ENCODE results near the gene ATG14. TPM values are rescaled to one million over a fixed set of nuclear protein-coding genes. Genes with fewer than 3 reads are reported as not detected.

The ATG14 gene
- polyA plus RNA-seq, 1 of the 3 experiments (the other 2 are of a cell fraction), result 4.3 TPM

- TF ChIP-seq, protein P1, sequence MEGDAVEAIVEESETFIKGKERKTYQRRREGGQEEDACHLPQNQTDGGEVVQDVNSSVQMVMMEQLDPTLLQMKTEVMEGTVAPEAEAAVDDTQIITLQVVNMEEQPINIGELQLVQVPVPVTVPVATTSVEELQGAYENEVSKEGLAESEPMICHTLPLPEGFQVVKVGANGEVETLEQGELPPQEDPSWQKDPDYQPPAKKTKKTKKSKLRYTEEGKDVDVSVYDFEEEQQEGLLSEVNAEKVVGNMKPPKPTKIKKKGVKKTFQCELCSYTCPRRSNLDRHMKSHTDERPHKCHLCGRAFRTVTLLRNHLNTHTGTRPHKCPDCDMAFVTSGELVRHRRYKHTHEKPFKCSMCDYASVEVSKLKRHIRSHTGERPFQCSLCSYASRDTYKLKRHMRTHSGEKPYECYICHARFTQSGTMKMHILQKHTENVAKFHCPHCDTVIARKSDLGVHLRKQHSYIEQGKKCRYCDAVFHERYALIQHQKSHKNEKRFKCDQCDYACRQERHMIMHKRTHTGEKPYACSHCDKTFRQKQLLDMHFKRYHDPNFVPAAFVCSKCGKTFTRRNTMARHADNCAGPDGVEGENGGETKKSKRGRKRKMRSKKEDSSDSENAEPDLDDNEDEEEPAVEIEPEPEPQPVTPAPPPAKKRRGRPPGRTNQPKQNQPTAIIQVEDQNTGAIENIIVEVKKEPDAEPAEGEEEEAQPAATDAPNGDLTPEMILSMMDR (IDR thresholded peaks at IDR 0.05), result no peak
- TF ChIP-seq NRF1 (IDR thresholded peaks at IDR 0.05; ENCODE audit: low read depth, low read length) (no peak), SMC3 (IDR thresholded peaks at IDR 0.05; ENCODE audit: low read depth, low read length) (no peak), YY1 (IDR thresholded peaks at IDR 0.05; ENCODE audit: low read depth) (no peak), FOXM1 (IDR thresholded peaks at IDR 0.05; ENCODE audit: low read depth) (no peak), FOSL2 (IDR thresholded peaks at IDR 0.05; ENCODE audit: borderline replicate concordance, low read depth) (no peak), EP300 (IDR thresholded peaks at IDR 0.05; ENCODE audit: borderline replicate concordance in 1 of 2, low read depth in 1 of 2, low read length in 1 of 2) (no peak), SIN3A (IDR thresholded peaks at IDR 0.05; ENCODE audit: borderline replicate concordance, low read depth, low read length) (no peak), ELF1 (IDR thresholded peaks at IDR 0.05) (no peak), JUND (IDR thresholded peaks at IDR 0.05) (no peak), TEAD4 (IDR thresholded peaks at IDR 0.05; ENCODE audit: borderline replicate concordance, insufficient read depth) (no peak), GABPA (IDR thresholded peaks at IDR 0.05; ENCODE audit: low read depth) (no peak), USF2 (IDR thresholded peaks at IDR 0.05; ENCODE audit: borderline replicate concordance, low read depth, low read length) (no peak), TAF1 (IDR thresholded peaks at IDR 0.05; ENCODE audit: borderline replicate concordance, low read depth, low read length) (no peak), TCF12 (IDR thresholded peaks at IDR 0.05) (no peak)
- TF ChIP-seq, protein P2, sequence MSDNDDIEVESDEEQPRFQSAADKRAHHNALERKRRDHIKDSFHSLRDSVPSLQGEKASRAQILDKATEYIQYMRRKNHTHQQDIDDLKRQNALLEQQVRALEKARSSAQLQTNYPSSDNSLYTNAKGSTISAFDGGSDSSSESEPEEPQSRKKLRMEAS (IDR thresholded peaks at IDR 0.05; ENCODE audit: low read depth), result no peak
- TF ChIP-seq, protein P3, sequence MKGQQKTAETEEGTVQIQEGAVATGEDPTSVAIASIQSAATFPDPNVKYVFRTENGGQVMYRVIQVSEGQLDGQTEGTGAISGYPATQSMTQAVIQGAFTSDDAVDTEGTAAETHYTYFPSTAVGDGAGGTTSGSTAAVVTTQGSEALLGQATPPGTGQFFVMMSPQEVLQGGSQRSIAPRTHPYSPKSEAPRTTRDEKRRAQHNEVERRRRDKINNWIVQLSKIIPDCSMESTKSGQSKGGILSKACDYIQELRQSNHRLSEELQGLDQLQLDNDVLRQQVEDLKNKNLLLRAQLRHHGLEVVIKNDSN (IDR thresholded peaks at IDR 0.05; ENCODE audit: borderline replicate concordance, low read depth), result no peak
- TF ChIP-seq, protein P4, sequence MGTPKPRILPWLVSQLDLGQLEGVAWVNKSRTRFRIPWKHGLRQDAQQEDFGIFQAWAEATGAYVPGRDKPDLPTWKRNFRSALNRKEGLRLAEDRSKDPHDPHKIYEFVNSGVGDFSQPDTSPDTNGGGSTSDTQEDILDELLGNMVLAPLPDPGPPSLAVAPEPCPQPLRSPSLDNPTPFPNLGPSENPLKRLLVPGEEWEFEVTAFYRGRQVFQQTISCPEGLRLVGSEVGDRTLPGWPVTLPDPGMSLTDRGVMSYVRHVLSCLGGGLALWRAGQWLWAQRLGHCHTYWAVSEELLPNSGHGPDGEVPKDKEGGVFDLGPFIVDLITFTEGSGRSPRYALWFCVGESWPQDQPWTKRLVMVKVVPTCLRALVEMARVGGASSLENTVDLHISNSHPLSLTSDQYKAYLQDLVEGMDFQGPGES (IDR thresholded peaks at IDR 0.05; ENCODE audit: low read depth, low read length), result no peak
- TF ChIP-seq, protein P5, sequence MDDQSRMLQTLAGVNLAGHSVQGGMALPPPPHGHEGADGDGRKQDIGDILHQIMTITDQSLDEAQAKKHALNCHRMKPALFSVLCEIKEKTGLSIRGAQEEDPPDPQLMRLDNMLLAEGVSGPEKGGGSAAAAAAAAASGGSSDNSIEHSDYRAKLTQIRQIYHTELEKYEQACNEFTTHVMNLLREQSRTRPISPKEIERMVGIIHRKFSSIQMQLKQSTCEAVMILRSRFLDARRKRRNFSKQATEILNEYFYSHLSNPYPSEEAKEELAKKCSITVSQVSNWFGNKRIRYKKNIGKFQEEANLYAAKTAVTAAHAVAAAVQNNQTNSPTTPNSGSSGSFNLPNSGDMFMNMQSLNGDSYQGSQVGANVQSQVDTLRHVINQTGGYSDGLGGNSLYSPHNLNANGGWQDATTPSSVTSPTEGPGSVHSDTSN (IDR thresholded peaks at IDR 0.05), result no peak
- H3K27ac ChIP-seq (ENCODE audit: low read depth in 2 of 2, low read length in 1 of 2), result no peak overlapping the region
- H3K36me3 ChIP-seq (replicated peaks in 1 of 2; ENCODE audit: control insufficient read depth in 1 of 2, insufficient read depth in 2 of 2, low read length in 1 of 2), result peaks cover 24% of the 10 kb centered on the region in 2 experiments
- H2AFZ ChIP-seq (ENCODE audit: low read depth), result no peak overlapping the region
- no peaks in the 10 kb centered on the region for H3F3A ChIP-seq (replicated peaks; ENCODE audit: insufficient read depth)
- ChIA-PET POLR2A (no interaction called here), CTCF (interaction anchor here (1.0 to 1.5 kb wide), 2 partner anchors 28 to 112 kb away, joined by 3 to 4 read pairs; no protein-coding TSS in a partner anchor)
- no peaks in the 10 kb centered on the region for H3K9me3 ChIP-seq
- H3K27me3 ChIP-seq (ENCODE audit: insufficient read depth), result no peaks in the 10 kb centered on the region
- H3K4me2 ChIP-seq, result no peak overlapping the region
- no peaks in the 10 kb centered on the region for H3K79me2 ChIP-seq (ENCODE audit: insufficient read depth)
- no peak overlapping the region for H3K9ac ChIP-seq
- H3K4me3 ChIP-seq (ENCODE audit: low read depth in 2 of 2, low read length in 1 of 2), result no peak overlapping the region
- H4K20me1 ChIP-seq (ENCODE audit: insufficient read depth), result no peaks in the 10 kb centered on the region
- 76% methylated on average over 4 of the region's 4 CpGs for WGBS (ENCODE audit: low lambda C conversion rate)
- H3K9me2 ChIP-seq, result no peaks in the 10 kb centered on the region
- no peak for DNase-seq
- no peaks in the 10 kb centered on the region for H3K4me1 ChIP-seq (ENCODE audit: control insufficient read depth in 1 of 2, insufficient read depth in 2 of 2, low read depth in 1 of 2, low read length in 1 of 2)
Observed at GRCh38 chr14:55382483-55382882, 29.1 kb downstream of the ATG14 start.

All from SK-N-SH (cell line).